ENCODE results near the gene SHKBP1.
"Not testable (repeated sequence)": the region's sequence is repeated elsewhere in the genome, so short reads cannot be mapped to it uniquely, and the experiment has no call there.

Gene SHKBP1

GRCh38 chr19:40619333-40620160 is 42.9 kb downstream of the SHKBP1 start:
- DNase-seq: no peak

- no peak for DNase-seq
These were observed 43.5 kb downstream of the SHKBP1 start for GRCh38 chr19:40620161-40620485.

- DNase-seq: no peak
These were observed 44.6 kb downstream of the SHKBP1 start for GRCh38 chr19:40621283-40621682.

- DNase-seq: no peak
These were observed 45.5 kb downstream of the SHKBP1 start for GRCh38 chr19:40621966-40622772.

- DNase-seq: no peak
These were observed 46.1 kb downstream of the SHKBP1 start for GRCh38 chr19:40622773-40623075.

GRCh38 chr19:40623403-40624251 is 47.0 kb downstream of the SHKBP1 start:
- peak; percentile 43 for DNase-seq

GRCh38 chr19:40624369-40625153 is 47.9 kb downstream of the SHKBP1 start:
- DNase-seq: not testable (repeated sequence)

- DNase-seq: no peak
These were observed 48.9 kb downstream of the SHKBP1 start for GRCh38 chr19:40625406-40626120.

- DNase-seq: no peak
These were observed 50.2 kb downstream of the SHKBP1 start for GRCh38 chr19:40626918-40627317.

GRCh38 chr19:40627486-40628279 is 51.0 kb downstream of the SHKBP1 start:
- DNase-seq: no peak

GRCh38 chr19:40629346-40629745 is 52.7 kb downstream of the SHKBP1 start:
- no peak for DNase-seq

- DNase-seq: no peak
These were observed 54.0 kb downstream of the SHKBP1 start for GRCh38 chr19:40630571-40631160.

GRCh38 chr19:40632311-40633036 is 55.8 kb downstream of the SHKBP1 start:
- DNase-seq: no peak

GRCh38 chr19:40633207-40633606 is 56.5 kb downstream of the SHKBP1 start:
- DNase-seq: no peak

GRCh38 chr19:40638327-40638726 is 61.7 kb downstream of the SHKBP1 start:
- no peak for DNase-seq

GRCh38 chr19:40639638-40639982 is 62.9 kb downstream of the SHKBP1 start:
- DNase-seq: no peak

- DNase-seq: no peak
These were observed 64.1 kb downstream of the SHKBP1 start for GRCh38 chr19:40640744-40641143.

Data from activated CD4-positive, alpha-beta T cell treated with anti-CD3 and anti-CD28 coated beads, Interleukin-10, Interleukin-2, amounts not matched to agents 100 ng/mL and 50 ng/mL, durations not matched to agents 16 hours and 8 hours (primary cell).